ENCODE results near the gene CTBS.
"Not testable (repeated sequence)": the region's sequence is repeated elsewhere in the genome, so short reads cannot be mapped to it uniquely, and the experiment has no call there.

The CTBS gene, protein sequence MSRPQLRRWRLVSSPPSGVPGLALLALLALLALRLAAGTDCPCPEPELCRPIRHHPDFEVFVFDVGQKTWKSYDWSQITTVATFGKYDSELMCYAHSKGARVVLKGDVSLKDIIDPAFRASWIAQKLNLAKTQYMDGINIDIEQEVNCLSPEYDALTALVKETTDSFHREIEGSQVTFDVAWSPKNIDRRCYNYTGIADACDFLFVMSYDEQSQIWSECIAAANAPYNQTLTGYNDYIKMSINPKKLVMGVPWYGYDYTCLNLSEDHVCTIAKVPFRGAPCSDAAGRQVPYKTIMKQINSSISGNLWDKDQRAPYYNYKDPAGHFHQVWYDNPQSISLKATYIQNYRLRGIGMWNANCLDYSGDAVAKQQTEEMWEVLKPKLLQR

DNA sequence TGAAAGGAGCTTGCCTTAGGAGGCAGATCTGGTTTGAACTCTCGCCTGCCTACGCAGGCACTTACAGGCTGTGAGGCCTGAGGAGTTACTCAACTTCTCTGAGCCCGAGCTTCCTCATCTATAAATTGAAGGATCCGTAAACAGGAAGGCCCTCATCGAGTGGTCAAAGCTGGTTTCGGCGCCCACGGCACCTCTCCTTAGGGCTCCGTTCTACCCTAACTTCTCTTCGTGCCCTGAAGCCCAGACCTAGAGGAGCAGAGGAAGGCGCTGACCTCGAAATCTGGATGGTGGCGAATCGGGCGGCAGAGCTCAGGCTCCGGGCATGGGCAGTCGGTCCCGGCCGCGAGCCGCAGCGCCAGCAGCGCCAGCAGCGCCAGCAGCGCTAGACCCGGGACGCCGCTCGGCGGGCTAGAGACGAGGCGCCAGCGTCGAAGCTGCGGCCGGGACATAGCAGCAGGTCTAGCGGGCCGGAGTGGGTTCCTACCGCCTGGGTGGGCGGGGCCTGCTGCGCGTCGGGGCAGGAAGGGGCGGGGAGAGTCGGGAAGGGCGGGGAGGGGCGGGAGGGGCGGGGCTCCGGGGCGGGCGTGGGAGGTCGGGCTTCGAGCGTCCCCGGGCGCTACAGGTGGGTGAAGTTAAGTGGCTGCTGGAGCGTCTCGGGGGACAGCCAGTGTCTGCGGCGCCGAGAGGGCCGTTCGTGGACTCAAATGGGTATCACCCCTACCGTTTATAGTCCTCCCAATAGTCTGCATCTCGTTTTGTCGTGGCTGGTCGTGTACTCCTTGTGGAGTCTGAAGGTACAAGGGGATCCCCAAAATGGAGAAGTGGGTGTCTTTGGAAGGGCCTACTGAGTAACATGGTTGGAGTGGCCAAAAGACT is at the start of gene CTBS:
Gene CTBS (minus strand): TSS at position 474 of the 876 bp plus-strand sequence. CDS start 25 bp downstream, at position 449.
- peak; percentile 68 for DNase-seq

DNA sequence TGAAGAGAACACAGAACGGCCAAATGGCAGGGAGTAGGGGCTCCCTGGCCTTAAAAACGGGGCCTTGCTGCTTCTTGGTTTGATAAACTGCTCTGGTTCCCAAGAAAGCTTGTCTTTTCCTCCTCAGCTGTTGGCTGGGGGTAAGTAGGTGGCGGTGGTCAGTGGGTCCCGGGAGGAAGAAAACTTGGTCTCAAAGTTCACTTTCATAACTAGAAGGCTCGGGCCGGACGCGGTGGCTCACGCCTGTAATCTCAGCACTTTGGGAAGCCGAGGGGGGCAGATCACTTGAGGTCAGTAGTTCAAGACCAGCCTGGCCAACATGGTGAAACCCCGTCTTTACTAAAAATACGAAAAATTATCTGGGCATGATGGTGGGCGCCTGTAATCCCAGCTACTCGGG is 47.3 kb upstream of the CTBS start:
- DNase-seq = no peak

DNA sequence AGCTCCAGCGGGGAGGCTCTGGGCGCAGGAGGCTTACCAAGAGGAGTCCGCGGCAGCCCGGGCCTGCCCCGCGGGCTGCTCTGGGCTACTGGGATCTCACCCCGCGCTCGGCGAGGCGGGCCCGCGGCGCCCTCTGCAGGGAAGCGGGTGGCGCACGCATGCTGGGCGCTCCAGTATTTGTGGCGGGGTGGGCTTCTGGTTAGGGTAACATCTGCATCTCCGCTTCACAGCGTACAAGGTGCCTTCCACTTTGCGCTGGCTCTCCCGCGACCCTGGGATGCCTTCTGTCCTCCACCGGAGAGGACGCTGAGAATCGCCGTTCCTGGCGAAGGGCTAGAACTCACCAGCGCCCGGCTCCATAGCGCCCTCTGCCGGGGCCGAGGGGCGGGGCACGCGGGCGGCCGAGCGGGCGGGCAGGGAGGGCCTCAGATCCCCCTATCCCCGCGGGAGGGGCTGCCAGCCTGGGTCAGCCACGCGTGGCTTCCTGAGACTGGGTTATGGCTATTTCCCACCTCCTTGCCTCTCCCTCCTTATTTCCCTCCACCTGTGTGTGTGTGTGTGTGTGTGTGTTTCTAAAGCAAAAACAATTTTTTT is 46.6 kb upstream of the CTBS start:
- peak; percentile 74 for DNase-seq

DNA sequence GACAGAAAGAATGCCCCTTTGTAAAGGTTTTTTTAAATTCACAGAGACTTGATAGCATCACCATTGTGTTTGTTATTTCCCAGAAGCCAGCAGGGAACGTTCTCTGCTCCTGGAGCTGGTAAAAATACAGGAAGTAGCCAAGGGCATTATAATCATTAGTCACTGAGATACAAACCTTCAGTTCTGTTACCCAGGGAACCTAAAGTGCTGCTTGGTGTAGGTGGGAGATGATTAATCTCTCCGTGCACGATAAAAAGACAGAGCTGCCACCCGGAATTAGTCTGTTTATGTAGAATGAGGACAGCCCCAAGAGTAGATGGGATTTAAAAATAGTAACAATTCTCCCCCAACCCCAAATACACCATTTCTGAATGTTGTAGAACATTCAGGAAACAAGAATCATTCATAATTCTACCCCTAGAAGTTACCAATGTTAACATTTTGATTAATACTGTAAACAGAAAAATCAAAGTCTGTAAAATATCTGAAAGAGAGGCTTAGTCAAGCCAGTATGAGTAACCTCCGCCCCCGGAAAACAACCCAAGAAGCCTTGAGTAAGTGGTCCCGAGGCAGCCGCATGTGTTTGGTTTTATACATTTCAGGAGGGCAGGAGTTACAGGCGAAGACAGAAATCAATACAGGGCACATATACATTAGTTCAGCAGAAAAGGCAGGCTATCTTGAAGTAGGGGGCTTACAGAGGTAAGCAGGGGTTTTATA is 45.3 kb upstream of the CTBS start:
- peak; percentile 84 for DNase-seq

DNA sequence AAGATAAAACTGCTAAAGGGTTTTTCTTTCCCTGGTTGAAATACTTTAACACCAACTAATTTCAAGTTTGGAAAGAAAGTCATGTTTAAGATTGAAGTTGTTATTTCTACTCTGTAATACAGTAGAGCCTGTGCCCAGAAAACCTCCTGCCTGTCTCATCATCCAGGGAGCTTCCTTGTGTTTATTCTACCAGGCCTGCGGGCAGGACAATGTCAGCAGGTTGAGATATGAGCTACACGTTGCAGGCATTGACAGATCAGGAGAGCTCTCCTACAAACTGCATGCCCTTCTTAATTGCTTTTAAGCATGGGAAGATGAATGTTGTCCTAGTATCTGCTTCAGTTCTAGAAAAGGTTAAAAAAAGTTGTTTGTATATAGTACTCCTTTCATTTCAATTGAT is 43.1 kb upstream of the CTBS start:
- no peak for DNase-seq

DNA sequence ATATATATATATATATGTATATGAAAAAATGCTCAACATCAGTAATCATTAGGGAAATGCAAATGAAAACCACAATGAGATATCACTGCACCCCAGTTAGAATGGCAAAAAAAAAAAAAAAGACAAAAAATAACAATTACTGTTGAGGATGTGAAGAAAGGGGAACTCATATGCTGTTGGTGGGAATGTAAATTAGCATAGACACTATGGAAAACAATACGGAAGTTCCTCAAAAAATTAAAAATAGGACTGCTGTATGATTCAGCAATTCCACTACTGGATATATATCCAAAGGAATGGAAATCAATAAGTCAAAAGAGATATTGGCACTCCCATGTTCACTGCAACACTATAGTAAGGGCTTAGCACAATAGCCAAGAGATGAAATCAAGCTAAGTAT is 41.5 kb upstream of the CTBS start:
- DNase-seq = no peak

DNA sequence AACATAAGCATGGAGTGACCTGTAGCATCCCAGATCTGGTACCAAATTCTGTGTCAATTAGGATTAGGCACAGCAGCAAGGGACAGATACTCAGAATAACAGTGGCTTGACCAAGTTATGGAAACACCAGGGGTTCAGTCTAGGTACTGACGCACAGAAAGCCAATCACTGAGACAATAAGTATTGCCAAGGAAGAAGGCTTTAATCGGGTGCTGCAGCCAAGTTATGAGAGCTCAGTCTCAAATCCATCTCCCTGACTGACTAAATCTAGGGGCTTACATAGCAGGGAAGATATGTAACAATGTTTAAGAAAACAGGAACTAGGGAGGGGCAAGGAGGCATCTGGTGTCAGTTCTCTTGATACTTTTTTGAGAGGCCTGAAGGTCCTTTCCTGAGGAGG is 39.6 kb upstream of the CTBS start:
- DNase-seq = no peak

DNA sequence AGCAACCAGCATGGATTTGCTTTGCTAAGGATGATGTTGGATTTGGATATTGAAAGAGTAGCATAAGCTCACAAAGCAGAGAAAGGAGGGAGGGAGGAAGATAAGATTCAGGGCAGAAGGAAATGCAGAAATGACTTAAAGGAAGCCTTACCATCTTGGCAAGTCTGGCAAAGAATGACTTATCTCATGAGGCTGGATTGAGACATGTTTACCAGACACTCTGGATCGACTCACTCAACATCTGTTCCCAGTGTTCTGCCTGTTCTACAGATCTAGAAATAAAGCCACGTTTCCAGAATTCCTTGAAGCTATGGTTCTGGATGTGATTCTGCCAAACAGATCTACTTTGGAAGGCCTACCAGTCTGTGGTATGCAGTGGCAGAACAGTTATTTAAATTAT is 38.8 kb upstream of the CTBS start:
- no peak for DNase-seq

DNA sequence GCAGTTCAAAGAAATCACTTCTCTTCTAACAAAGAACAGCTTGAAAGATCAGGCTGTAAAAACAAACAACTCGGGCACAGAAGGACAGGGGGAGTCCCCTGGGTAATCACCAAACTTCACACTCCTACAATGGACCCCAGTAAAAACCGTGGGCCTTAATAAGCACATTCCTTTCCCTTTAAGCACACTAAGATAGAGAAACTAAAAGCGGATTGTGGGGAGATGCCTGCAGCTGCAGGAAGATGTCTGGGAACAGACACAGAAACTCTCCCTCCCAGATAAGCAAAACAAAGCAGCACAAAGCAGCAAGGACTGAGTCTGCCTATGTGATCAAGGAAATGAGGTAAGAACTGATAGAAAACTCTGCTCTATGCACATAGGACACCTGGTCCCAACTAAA is 37.6 kb upstream of the CTBS start:
- no peak for DNase-seq

DNA sequence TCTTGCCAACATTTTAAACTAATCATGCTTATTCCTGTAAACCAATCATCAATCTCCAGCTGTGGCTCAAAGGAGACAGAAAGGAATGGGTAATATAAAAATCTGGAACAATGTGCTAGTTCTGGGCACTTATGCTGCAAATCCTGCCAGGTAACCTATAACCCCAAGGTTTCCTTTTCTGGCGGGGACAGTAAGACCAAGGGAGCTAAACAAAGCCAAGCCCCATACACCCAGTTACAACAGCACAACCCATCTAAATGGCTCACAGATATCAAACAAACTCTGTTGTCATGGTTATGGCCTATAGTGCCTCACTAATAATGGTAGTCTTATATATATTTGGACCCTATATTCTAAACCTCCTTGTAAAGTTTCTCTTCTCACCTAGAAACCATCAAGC is 36.9 kb upstream of the CTBS start:
- DNase-seq = no peak

DNA sequence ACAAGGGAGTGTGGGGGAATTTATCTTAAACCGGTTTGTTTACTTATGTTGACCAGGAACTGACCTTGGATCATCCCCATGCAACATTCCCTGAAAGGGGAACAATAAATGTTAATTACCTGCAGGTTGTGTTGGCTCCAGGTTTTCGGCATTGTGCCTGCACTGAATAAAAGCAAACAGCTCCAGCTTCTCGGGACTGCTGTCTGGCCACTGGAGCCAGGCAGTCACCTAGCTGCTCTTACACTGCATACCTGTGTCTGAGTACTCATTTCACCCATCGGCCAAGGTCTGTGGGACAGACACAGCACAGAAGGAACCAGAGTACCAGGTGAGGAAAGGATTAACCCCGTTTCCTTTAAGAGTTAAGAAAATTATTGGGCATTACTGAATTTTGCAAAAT is 32.7 kb upstream of the CTBS start:
- DNase-seq = no peak

DNA sequence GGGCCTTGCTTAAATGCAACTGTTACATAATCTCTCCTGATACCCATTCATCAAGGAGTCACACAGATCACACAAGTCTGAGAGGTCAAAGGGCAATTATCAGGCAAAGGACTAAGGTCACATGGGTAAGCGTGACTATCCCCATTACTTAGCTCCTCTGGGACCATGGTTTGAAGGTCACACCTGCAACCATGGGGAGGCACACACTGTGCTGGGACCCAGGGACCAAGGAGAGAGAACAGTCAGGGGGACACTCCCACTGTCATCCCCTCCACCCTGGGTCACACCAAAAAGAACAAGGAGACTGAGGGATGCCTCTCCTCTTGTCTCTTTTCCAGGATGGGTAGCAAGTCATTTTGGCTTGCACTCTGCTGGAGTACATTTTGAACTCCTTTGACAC is 30.9 kb upstream of the CTBS start:
- DNase-seq = no peak

DNA sequence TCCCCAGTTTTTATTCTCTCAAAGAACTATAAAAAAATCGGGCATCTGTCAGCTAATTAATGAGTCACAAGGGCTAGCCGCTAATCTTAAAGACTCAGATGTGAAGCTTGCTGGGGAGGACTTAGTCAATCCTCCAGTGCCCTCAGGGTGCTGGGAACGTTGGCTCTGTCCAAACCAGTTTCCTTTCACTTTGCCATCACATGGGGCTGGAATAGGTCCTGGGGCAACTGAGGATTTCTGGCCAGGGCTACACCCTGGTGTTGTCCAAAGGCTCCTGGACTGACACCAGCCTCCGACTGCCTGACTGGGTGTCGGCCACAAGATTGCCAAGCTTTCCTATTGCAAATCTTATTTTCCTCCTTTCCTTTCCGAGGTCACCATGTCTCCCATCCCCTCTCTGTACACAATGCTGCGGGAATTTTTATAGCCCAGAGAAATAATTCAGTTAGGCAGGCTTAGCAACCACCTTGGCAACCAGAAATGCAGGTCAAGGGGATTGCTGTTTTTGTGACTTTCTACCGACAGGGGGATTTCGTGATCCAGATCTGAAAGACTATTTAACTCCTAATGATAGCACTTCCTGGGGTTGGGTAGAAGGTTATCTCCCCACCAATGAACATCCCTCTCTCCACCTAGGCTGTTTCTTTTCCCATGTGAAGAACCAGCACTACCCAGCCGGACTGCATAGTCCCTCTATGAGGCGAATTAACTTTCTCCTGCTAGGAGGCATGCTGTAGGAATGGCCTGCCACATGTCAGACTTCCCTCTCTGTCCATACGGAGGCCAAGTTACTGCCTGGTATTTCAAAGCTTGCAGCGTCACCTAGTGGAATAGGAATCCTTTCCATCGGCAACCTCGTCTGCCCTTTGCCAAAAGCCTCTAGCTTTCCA is 29.9 kb upstream of the CTBS start:
- peak; percentile 9 for DNase-seq

DNA sequence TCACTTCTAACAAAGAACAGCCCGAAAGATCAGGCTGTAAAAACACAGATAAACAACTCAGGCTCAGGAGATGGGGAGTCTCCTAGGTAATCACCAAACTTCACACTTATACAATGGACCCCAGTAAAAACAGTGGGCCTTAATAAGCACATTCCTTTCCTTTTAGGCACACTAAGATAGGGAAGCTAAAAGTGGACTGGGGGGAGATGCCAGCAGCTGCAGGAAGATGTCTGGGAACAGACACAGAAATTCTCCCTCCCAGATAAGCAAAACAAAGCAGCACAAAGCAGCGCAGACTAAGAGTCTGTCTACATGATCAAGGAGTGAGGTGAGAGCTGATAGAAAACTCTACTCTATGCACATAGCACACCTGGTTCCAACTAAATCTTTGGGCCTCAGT is 29.0 kb upstream of the CTBS start:
- no peak for DNase-seq

DNA sequence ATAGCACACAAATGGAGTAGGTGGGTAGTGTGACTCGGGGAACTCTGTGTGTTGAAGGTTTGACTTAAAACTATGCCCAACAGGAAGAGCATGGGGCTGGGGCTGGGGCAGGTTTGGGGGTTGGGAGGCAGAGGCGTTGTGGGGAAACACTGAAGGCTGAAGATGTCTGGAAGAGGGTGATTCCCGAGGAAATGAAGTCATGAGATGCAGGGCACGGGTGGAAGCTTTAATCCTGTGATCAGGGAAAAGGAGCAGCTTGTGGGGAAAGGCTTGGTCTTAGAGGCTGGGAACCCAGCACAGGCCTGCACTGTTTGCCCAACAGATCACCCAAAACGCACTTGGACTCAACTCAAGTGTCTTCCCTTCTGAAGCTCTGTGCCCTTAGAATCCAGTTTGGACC is 26.6 kb upstream of the CTBS start:
- no peak for DNase-seq

DNA sequence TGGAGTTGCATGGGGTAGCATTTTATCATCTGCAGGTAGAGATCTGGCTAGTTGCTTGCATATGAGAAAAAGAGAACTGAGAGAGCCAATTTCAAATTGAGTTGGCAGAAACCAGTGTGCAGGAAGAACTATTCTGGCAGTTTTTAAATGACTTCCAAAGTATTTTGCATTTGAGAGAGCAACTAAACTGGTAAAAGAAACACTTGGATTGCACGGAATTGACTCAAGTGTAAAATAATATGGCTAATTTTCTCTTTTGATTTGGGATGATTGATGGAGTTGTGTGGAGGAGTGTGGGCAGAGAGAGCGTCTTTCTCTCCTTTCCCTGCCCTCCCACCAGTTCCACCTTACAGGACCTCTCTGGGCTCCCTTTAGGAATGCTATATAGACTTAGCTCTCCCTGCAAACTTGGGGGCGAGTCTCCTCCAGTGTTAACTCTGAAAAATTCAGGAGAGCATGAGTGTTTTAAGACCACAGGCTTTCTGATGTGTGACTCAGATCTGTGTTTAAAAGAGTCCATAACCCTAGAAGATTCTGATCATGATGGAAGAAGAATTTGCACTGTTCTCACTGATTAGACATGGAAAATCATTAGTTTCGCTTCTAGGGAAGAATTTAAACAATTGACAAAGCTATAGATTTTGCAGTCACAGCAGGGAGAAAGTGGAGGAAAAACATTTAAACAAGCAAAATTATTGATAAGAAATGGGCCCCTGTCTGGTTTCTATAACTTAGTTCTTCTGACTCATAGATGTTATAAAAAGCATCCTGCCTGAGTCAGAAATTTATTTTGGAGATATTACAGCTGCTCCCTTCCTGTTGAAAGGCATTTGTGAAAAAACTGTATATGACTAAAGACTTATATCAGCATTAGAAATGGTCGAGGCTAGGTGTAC is 24.9 kb upstream of the CTBS start:
- peak; percentile 31 for DNase-seq

DNA sequence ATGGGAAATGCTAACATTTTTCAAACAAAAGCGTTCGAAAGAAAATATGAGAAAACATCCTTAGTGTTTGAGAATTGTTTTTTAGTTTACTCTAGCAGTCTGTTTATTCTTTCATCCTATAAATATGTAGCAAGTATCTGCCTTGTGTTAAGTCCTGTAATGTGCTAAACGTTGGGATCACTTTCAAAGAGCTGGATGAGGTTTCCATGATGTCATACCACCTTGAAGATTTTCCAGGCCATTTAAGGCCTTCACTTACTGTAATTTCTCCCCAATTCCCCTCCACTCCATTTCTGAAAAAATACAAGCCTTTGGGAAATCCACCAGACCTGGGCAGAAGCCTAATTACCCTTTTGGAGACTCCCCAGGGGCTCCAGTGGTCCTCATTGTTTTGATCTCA is 24.2 kb upstream of the CTBS start:
- DNase-seq = no peak

DNA sequence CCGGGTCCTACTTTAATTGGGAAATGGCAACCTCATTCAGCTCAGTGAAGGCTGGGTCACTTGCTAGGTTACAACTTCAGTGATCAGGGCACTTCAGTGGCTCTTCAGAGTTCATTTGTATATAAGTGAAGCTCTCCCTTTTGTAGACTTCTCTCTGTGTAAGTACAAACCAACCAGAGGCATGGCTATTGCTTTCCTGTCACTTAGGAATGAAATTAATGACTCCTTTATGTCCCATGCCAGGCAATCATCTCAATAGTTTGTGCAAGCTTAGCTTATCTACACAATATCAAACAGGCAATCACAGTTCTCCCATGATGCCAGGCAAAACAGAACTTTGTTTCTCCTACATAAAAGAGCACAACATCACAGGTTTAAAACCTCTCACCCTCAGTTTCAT is 22.8 kb upstream of the CTBS start:
- no peak for DNase-seq

DNA sequence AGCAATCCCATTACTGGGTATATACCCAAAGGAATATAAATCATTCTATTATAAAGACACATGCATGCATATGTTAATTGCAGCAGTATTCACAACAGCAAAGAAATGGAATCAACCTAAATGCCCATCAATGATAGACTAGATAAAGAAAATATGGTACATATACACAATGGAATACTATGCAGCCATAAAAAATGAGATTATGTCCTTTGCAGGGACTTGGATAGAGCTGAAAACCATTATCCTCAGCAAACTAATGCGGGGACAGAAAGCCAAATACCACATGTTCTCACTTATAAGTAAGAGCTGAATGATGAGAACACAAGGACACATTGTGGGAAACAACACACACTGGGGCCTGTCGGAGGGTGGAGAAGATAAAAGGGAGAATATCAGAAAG is 20.7 kb upstream of the CTBS start:
- not testable (repeated sequence) for DNase-seq

DNA sequence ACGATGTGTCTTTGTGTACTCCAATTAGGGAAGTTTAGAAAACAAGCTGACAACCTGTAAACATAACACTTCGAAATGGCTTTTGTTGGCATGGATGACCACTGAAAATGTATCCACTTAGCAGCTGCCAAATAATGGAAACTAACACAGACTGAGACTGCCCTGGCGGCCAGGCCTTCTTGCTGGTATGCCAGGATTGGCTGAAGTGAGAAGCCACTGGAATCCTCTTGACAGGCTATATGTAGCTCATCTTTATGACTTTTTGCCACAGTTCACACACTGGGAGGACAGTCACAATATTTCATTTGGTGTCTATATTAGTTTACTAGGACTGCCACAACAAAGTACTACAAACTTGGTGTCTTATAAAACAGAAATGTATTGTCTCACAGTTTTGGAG is 12.9 kb upstream of the CTBS start:
- no peak for DNase-seq

DNA sequence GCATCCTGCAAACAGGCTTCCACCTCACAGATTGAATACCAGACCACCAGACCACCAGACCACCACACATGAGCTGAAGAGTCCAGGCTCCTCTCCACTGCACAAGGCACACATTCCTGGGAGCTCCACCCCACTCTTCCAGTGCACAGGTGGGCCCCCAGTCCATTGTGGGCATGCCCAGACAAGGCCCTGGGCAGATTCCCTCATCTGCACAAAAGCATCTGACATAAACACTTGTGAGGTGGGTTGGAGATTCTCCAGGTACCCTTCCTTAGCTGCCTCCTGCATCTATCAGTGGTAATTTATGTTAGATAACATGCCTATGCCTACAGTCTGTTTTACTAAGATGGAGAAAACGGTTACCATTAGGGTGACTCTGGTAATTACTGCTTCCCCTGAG is 11.6 kb upstream of the CTBS start:
- DNase-seq = no peak

All from kidney glomerular epithelial cell (primary cell).